Osteocyte (in vitro differentiated cells): ENCODE data around the gene CHRND. TPM values are rescaled to one million over a fixed set of nuclear protein-coding genes. Genes with fewer than 3 reads are reported as not detected.

Experiments
- DNase-seq: peaks from one replicate; pipeline ENCODE4 v3.0.0; 2021; ENCODE audit warnings: mixed read lengths; ENCODE audit not compliant: unreplicated experiment; ENCODE audit errors: extremely low spot score
- H3K27ac Mint-ChIP-seq: one replicate; pipeline ENCODE4 v1.8.0; 2021; ENCODE audit warnings: mild to moderate bottlenecking, mixed read lengths; ENCODE audit not compliant: unreplicated experiment
- H3K27me3 Mint-ChIP-seq: one replicate; pipeline ENCODE4 v1.8.0; 2021; ENCODE audit warnings: mixed read lengths; ENCODE audit not compliant: unreplicated experiment
- H3K36me3 Mint-ChIP-seq: one replicate; pipeline ENCODE4 v1.8.0; 2021; ENCODE audit warnings: mixed read lengths; ENCODE audit not compliant: unreplicated experiment
- H3K4me1 Mint-ChIP-seq: one replicate; pipeline ENCODE4 v1.8.0; 2021; ENCODE audit warnings: mixed read lengths; ENCODE audit not compliant: unreplicated experiment
- H3K4me3 Mint-ChIP-seq: one replicate; pipeline ENCODE4 v1.8.0; 2021; ENCODE audit warnings: mild to moderate bottlenecking, moderate library complexity, mixed read lengths; ENCODE audit not compliant: unreplicated experiment
- H3K9me3 Mint-ChIP-seq: one replicate; pipeline ENCODE4 v1.8.0; 2021; ENCODE audit warnings: mixed read lengths; ENCODE audit not compliant: unreplicated experiment
- total RNA-seq: library from RNA; stranded (reverse); gene quantifications from 2 replicates; pipeline ENCODE4 v1.2.1, GENCODE V29; 2021
- TF ChIP-seq, protein P1 (sequence below): fragments of 200-600 bp; sonication (generic); IDR thresholded peaks from 2 replicates; pipeline ENCODE4 v1.5.0; 2021; ENCODE audit warnings: antibody characterized with exemption, mild to moderate bottlenecking, moderate library complexity

Gene CHRND
- total RNA-seq, 1 donor from 2014 or later, result not detected

DNA sequence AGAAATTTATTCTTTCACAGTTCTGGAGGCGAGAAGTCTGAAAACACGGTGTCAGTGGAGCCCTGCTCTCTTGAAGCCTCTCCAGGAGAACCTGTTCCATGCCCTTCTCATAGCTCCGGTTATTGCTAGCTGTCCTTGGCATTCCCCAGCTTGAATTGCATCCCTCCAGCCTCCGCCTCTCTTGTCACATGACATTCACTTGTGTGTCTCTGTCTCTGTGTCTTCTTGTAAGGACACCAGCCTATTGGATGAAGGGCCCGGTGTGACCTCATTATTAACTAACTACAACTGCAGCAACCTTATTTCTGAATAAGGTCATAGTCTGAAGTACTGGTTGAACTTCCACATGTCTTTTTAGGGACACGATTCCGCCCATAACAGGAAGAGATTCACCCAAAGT is 10.3 kb upstream of the CHRND start:
- Mint-ChIP-seq H3K27ac (no peak overlapping the region), H3K27me3 (peaks cover 52% of the 10 kb centered on the region), H3K4me3 (no peak overlapping the region)

DNA sequence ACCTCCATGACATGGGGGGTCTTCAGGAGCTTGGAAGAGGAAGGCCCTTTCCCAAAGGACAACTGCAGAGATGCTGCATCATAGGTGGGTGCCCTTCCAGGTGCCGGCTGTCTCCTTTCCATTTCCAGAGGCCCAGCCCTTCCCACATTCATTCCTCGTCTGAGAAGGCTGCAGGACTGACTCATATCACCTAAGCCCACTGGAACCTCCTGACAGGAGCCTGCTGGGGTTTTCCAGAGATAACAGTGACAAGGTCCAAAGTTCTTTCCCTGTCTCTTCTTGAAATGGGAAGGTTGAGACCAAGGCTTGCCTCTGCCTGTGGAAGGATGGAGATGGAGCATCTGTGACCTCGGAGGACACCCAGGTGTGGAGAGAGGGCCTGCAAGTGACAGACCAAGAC is 9.4 kb upstream of the CHRND start:
- no peak overlapping the region for H3K4me3 Mint-ChIP-seq
- no peaks in the 10 kb centered on the region for H3K4me1 Mint-ChIP-seq
- TF ChIP-seq, protein P1, sequence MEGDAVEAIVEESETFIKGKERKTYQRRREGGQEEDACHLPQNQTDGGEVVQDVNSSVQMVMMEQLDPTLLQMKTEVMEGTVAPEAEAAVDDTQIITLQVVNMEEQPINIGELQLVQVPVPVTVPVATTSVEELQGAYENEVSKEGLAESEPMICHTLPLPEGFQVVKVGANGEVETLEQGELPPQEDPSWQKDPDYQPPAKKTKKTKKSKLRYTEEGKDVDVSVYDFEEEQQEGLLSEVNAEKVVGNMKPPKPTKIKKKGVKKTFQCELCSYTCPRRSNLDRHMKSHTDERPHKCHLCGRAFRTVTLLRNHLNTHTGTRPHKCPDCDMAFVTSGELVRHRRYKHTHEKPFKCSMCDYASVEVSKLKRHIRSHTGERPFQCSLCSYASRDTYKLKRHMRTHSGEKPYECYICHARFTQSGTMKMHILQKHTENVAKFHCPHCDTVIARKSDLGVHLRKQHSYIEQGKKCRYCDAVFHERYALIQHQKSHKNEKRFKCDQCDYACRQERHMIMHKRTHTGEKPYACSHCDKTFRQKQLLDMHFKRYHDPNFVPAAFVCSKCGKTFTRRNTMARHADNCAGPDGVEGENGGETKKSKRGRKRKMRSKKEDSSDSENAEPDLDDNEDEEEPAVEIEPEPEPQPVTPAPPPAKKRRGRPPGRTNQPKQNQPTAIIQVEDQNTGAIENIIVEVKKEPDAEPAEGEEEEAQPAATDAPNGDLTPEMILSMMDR, result no peak
- DNase-seq, result no peak
- peaks cover 2% of the 10 kb centered on the region for H3K36me3 Mint-ChIP-seq
- peaks cover 55% of the 10 kb centered on the region for H3K27me3 Mint-ChIP-seq
- no peaks in the 10 kb centered on the region for H3K9me3 Mint-ChIP-seq
- no peak overlapping the region for H3K27ac Mint-ChIP-seq

More for the DNA sequence above, 10.3 kb upstream of the CHRND start:
- H3K36me3 Mint-ChIP-seq, result peaks cover 2% of the 10 kb centered on the region
- H3K9me3 Mint-ChIP-seq, result no peaks in the 10 kb centered on the region
- DNase-seq, result no peak
- TF ChIP-seq, protein P1, result no peak
- no peaks in the 10 kb centered on the region for H3K4me1 Mint-ChIP-seq

DNA sequence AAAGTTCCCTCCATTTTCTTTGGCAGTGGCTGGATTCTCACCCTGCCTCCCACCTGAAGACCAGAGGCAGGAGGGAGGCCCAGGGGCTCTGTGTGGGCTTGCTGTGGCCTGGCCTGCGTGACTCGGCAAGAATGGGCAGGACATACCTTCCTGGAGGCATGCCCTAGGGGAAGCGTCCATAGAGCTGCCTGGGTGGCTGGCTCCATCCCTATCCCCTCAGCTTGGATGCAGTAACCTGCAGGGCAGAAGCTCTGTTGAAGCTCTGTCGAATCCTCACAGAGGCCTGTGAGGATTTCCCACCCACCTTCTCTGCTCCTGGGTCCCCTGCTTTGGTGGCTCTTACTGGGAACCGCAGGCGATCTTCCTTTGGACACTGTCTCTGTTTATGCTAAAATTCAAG is 7.1 kb upstream of the CHRND start:
- H3K27me3 Mint-ChIP-seq, result peaks cover 53% of the 10 kb centered on the region

DNA sequence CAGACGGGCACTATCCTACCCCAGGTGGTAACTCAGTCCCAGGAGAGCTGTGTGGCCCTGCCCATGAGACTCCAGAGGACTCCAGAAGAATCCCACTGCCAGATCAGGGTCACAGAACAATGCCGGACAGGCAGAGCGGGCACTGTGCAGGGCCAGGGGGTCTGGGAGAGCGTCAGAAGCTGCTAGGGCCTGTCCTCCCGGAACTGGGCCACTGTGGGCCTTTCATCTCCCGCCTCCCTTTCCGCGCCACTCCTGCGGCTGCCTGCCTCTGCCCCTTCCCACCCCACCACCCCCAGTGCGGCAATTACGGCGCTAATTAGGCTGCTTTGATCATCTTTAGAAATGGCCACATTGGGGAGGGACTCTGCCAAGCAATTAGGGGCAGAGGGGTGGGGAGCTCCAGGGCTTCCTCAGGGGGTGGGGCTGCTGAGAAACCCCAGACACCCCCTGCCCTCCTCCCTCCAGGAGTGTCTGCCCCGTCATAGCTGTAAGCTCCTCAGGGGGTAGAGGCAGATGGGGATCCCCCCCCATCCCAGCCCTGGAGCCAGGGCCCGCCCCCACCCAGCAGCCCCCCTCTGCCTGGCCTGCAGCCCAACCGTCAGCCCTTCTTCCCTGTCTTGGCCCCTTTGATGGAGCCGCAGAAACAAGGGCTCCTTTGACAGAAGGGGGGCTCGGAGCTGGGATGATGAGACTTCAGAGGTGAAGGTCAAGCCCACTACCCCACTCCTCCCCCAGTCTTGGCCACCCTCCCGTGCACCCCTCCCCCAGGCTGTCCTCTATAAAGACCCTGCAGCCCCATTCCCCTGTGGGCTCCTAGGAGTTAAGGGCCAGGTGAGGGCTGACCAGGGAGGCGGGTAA is 6.2 kb upstream of the CHRND start, which contains the start of gene PRSS56:
Gene PRSS56, plus strand, starts transcription at position 808 of the 858 bp plus-strand sequence. CDS start 211 bp downstream, outside the sequence.
- Mint-ChIP-seq H3K27me3 (peaks cover 45% of the 10 kb centered on the region), H3K9me3 (no peaks in the 10 kb centered on the region), H3K4me3 (no peak within 1 kb of the TSS), H3K27ac (no peak within 1 kb of the TSS), H3K4me1 (peaks cover 4% of the 10 kb centered on the region), H3K36me3 (peaks cover 2% of the 10 kb centered on the region)
- DNase-seq, result no peak
- TF ChIP-seq, protein P1, result no peak

More for the DNA sequence above, 7.1 kb upstream of the CHRND start:
- Mint-ChIP-seq H3K27ac (no peak overlapping the region), H3K4me1 (no peaks in the 10 kb centered on the region), H3K4me3 (no peak overlapping the region), H3K36me3 (peaks cover 2% of the 10 kb centered on the region), H3K9me3 (no peaks in the 10 kb centered on the region)
- DNase-seq, result no peak
- TF ChIP-seq, protein P1, result no peak

DNA sequence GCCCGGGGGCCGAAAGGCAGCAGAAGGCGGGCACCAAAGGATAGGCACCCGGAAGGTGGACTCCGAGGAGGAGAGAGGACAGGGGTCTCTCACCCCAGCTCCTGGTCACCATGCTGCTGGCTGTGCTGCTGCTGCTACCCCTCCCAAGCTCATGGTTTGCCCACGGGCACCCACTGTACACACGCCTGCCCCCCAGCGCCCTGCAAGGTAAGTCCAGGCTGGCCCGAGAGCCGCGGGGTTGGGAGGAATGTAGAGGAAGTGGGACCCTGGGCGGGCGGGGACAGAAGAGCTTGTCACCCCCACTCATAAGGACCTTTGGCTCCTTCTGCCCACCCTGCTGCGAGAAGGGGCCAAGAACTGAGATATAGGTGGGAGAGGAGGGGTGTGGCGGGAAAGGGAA is 5.5 kb upstream of the CHRND start:
- Mint-ChIP-seq H3K9me3 (no peaks in the 10 kb centered on the region), H3K4me1 (peaks cover 4% of the 10 kb centered on the region), H3K27ac (no peak overlapping the region), H3K27me3 (peaks cover 42% of the 10 kb centered on the region), H3K36me3 (peaks cover 2% of the 10 kb centered on the region), H3K4me3 (no peak overlapping the region)
- DNase-seq, result no peak
- TF ChIP-seq, protein P1, result no peak
